H9 (cell line): Measurements from ENCODE around the gene SCAF11. TPM values are rescaled to one million over a fixed set of nuclear protein-coding genes. Genes with fewer than 3 reads are reported as not detected.

ENCODE experiments used
- DNase-seq: peaks from one replicate; pipeline ENCODE4 v3.0.0-alpha.2; 2017
- H2AFZ ChIP-seq: one replicate; pipeline ENCODE4 v1.6.1; 2013; ENCODE audit warnings: mild to moderate bottlenecking, low read length, control low read depth, moderate library complexity
- H2AK5ac ChIP-seq: 2 replicates; pipeline ENCODE4 v1.6.1; 2013; ENCODE audit warnings: low read length, control low read depth, mixed read lengths; ENCODE audit not compliant: insufficient read length
- H2BK120ac ChIP-seq: one replicate; pipeline ENCODE4 v1.6.1; 2013; ENCODE audit warnings: low read depth, mild to moderate bottlenecking, low read length, control low read depth, inconsistent platforms; ENCODE audit not compliant: poor library complexity, severe bottlenecking
- H2BK12ac ChIP-seq: 2 replicates; pipeline ENCODE4 v1.6.1; 2013; ENCODE audit warnings: low read length, control low read depth, mixed read lengths, low read depth; ENCODE audit not compliant: insufficient read length
- H2BK15ac ChIP-seq: 2 replicates; pipeline ENCODE4 v1.6.1; 2013; ENCODE audit warnings: low read depth, low read length, control low read depth
- H2BK20ac ChIP-seq: one replicate; pipeline ENCODE4 v1.6.1; 2013; ENCODE audit warnings: low read depth, mild to moderate bottlenecking, low read length, control low read depth, inconsistent platforms; ENCODE audit not compliant: poor library complexity, severe bottlenecking
- H2BK5ac ChIP-seq: 2 replicates; pipeline ENCODE4 v1.6.1; 2013; ENCODE audit warnings: low read length, control low read depth, mixed read lengths; ENCODE audit not compliant: insufficient read length
- H3K14ac ChIP-seq: 2 replicates; pipeline ENCODE4 v1.6.1; 2013; ENCODE audit warnings: low read length, control low read depth; ENCODE audit not compliant: insufficient read depth
- H3K18ac ChIP-seq: 2 replicates; pipeline ENCODE4 v1.6.1; 2013; ENCODE audit warnings: low read depth, mild to moderate bottlenecking, mixed read lengths, low read length, control low read depth; ENCODE audit not compliant: insufficient read length
- H3K23ac ChIP-seq: 2 replicates; pipeline ENCODE4 v1.6.1; 2013; ENCODE audit warnings: low read length, control low read depth, mixed read lengths, low read depth; ENCODE audit not compliant: insufficient read length
- H3K23me2 ChIP-seq: 2 replicates; pipeline ENCODE4 v1.6.1; 2013; ENCODE audit warnings: low read depth, mild to moderate bottlenecking, mixed read lengths, low read length, control low read depth; ENCODE audit not compliant: insufficient read length, poor library complexity, severe bottlenecking
- H3K27ac ChIP-seq: 2 replicates; pipeline ENCODE4 v1.5.1; 2013; ENCODE audit warnings: low read length, control low read depth, mixed read lengths, low read depth; ENCODE audit not compliant: insufficient read length
- H3K27me3 ChIP-seq: 2 replicates; pipeline ENCODE4 v1.6.1; 2013; ENCODE audit warnings: low read length, control low read depth, inconsistent platforms; ENCODE audit not compliant: insufficient read depth
- H3K4ac ChIP-seq: 2 replicates; pipeline ENCODE4 v1.6.1; 2013; ENCODE audit warnings: low read depth, mild to moderate bottlenecking, control low read depth, inconsistent platforms, low read length, moderate library complexity
- H3K4me1 ChIP-seq: 2 replicates; pipeline ENCODE4 v1.6.1; 2013; ENCODE audit warnings: low read length, control low read depth, inconsistent platforms; ENCODE audit not compliant: insufficient read depth
- H3K4me2 ChIP-seq: 2 replicates; pipeline ENCODE4 v1.6.1; 2013; ENCODE audit warnings: low read length, control low read depth, mixed read lengths; ENCODE audit not compliant: insufficient read length, insufficient read depth
- H3K56ac ChIP-seq: 2 replicates; pipeline ENCODE4 v1.6.1; 2013; ENCODE audit warnings: low read depth, mild to moderate bottlenecking, mixed read lengths, low read length, control low read depth; ENCODE audit not compliant: insufficient read length
- H3K79me1 ChIP-seq: 2 replicates; pipeline ENCODE4 v1.6.1; 2013; ENCODE audit warnings: low read depth, mild to moderate bottlenecking, moderate library complexity, low read length, control low read depth, inconsistent platforms; ENCODE audit not compliant: insufficient read depth, poor library complexity, severe bottlenecking
- H3K79me2 ChIP-seq: 2 replicates; pipeline ENCODE4 v1.6.1; 2013; ENCODE audit warnings: low read length, control low read depth, inconsistent platforms; ENCODE audit not compliant: insufficient read depth
- H3K9ac ChIP-seq: 2 replicates; pipeline ENCODE4 v1.6.1; 2013; ENCODE audit warnings: low read length, control low read depth, mixed read lengths; ENCODE audit not compliant: insufficient read length; ENCODE audit errors: extremely low read depth
- H3K9me3 ChIP-seq: one replicate; pipeline ENCODE4 v1.6.1; 2013; ENCODE audit warnings: low read depth, low read length, inconsistent platforms; ENCODE audit not compliant: control insufficient read depth
- H3T11ph ChIP-seq: one replicate; pipeline ENCODE4 v1.6.1; 2013; ENCODE audit warnings: mild to moderate bottlenecking, low read length, control low read depth, inconsistent platforms
- H4K20me1 ChIP-seq: one replicate; pipeline ENCODE4 v1.6.1; 2013; ENCODE audit not compliant: control insufficient read depth, insufficient read length, insufficient read depth
- H4K5ac ChIP-seq: 2 replicates; pipeline ENCODE4 v1.6.1; 2013; ENCODE audit warnings: low read depth, mild to moderate bottlenecking, mixed read lengths, low read length, control low read depth; ENCODE audit not compliant: insufficient read length
- H4K8ac ChIP-seq: replicated peaks from 2 replicates; pipeline ENCODE4 v1.6.1; 2013; ENCODE audit warnings: low read length, control low read depth, mixed read lengths, low read depth; ENCODE audit not compliant: insufficient read length
- H4K91ac ChIP-seq: 2 replicates; pipeline ENCODE4 v1.6.1; 2013; ENCODE audit warnings: low read depth, mild to moderate bottlenecking, moderate library complexity, mixed read lengths, low read length, control low read depth; ENCODE audit not compliant: insufficient read length
- H3K27ac Mint-ChIP-seq, 3 experiments: 2 replicates in 2 of 3; 3 replicates in 1 of 3; pipeline ENCODE4 v1.8.0; 2020 to 2021; ENCODE audit warnings: mixed read lengths in 3 of 3, mild to moderate bottlenecking in 1 of 3, moderate library complexity in 1 of 3
- H3K27me3 Mint-ChIP-seq: 2 replicates; pipeline ENCODE4 v1.8.0; 2021; ENCODE audit warnings: low read depth, mild to moderate bottlenecking, moderate library complexity, mixed read lengths
- H3K36me3 Mint-ChIP-seq, 3 experiments: 2 replicates in 2 of 3; 3 replicates in 1 of 3; pipeline ENCODE4 v1.8.0; 2020 to 2021; ENCODE audit warnings: low read depth in 3 of 3, mixed read lengths in 3 of 3; ENCODE audit not compliant: insufficient read depth in 1 of 3
- H3K4me1 Mint-ChIP-seq, 2 experiments: 2 replicates each; pipeline ENCODE4 v1.8.0; 2020; ENCODE audit warnings: mixed read lengths in 2 of 2
- H3K4me3 Mint-ChIP-seq, 2 experiments: 2 replicates in 1 of 2; 3 replicates in 1 of 2; pipeline ENCODE4 v1.8.0; 2020 to 2021; ENCODE audit warnings: mild to moderate bottlenecking in 2 of 2, mixed read lengths in 2 of 2, moderate library complexity in 1 of 2
- H3K9me3 Mint-ChIP-seq, 2 experiments: 2 replicates in 1 of 2; 3 replicates in 1 of 2; pipeline ENCODE4 v1.8.0; 2020; ENCODE audit warnings: mild to moderate bottlenecking in 2 of 2, mixed read lengths in 2 of 2, moderate library complexity in 1 of 2
- WGBS: extraction: QIAGEN DNeasy Blood & Tissue Kit; methylation state at CpG from one replicate; pipeline ENCODE4 v1.1.7; 2013; ENCODE audit warnings: missing lambda C conversion rate, low lambda C conversion rate, mixed read lengths; ENCODE audit not compliant: insufficient read length; ENCODE audit errors: extremely low coverage; 5-methylcytosine and 5-hydroxymethylcytosine counted together
- total RNA-seq: library from RNA; stranded (reverse); gene quantifications from 2 replicates; pipeline ENCODE4 v1.2.1, GENCODE V29; 2021
- TF ChIP-seq, protein P1 (sequence below): fragments of 200-600 bp; sonication (generic); conservative IDR thresholded peaks from 3 replicates; pipeline ENCODE4 v1.8.0; 2021; ENCODE audit warnings: antibody characterized with exemption, mild to moderate bottlenecking

The SCAF11 gene
- total RNA-seq, 1 experiment from 2014 or later = 90.8 TPM

DNA sequence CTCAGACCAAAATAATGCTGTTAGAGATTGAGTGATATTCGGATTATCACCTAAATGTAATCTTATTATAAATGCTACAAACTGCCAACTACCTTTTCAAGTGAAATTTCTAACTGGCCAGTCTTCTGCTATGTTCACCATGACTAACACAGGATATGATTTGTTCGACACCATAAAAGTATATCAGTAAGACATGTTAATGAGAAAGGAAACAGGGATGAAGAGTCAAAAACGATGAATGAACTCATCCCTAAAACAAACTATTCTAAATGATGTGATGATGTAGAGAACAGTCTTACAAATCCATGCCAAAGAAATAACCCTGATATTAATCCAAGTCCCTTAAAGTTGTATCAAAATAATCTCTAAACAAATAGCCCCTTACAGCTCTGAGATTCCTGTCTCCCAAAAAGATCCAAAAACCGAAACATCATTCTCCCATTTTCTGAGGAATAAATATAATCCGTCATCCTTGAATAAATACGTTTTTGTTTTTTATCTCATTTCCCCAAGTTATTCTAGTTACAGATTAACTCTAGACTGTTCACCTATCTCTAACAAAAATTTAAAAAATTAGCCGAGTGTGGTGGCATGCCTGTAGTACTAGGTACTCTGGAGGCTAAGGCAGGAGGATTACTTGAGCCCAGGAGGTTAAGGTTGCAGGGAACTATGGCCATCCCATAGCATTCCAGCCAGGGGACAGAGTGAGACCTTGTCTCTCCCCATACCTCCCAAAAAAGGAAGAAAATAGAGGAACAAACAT, 9.1 kb downstream of the SCAF11 start:
- no peak overlapping the region; a peak in 1 of 7 replicates for H3K27ac Mint-ChIP-seq

More for the DNA sequence above, 9.1 kb downstream of the SCAF11 start:
- Histone ChIP-seq H2BK5ac (no peak overlapping the region), H3K4me2 (no peak overlapping the region), H3K27me3 (no peaks in the 10 kb centered on the region), H3K79me1 (peaks cover 6% of the 10 kb centered on the region), H4K8ac (no peak overlapping the region), H2BK12ac (no peak overlapping the region), H4K5ac (no peak overlapping the region), H3K23ac (no peak overlapping the region), H3T11ph (no peak overlapping the region), H3K27ac (no peak overlapping the region), H4K20me1 (no peaks in the 10 kb centered on the region), H3K14ac (no peak overlapping the region), H2BK20ac (no peak overlapping the region), H3K4ac (no peak overlapping the region), H2AFZ (no peak overlapping the region), H3K4me1 (peaks cover 2% of the 10 kb centered on the region), H3K18ac (no peak overlapping the region), H3K23me2 (no peaks in the 10 kb centered on the region), H3K9me3 (no peaks in the 10 kb centered on the region), H2AK5ac (no peak overlapping the region), H2BK120ac (no peak overlapping the region), H3K79me2 (peaks cover 5% of the 10 kb centered on the region; the same call in 1 of the 2 replicates), H2BK15ac (no peak overlapping the region), H3K9ac (no peak overlapping the region), H3K56ac (no peak overlapping the region), H4K91ac (no peak overlapping the region)
- 100% methylated on average over 1 of the region's 7 CpGs for WGBS
- H3K27me3 Mint-ChIP-seq = no peaks in the 10 kb centered on the region
- H3K36me3 Mint-ChIP-seq = peaks cover 9 to 12% (median 11%) of the 10 kb centered on the region in 3 experiments
- DNase-seq = no peak
- H3K4me1 Mint-ChIP-seq = peaks cover 12 to 15% of the 10 kb centered on the region in 2 experiments
- TF ChIP-seq, protein P1, sequence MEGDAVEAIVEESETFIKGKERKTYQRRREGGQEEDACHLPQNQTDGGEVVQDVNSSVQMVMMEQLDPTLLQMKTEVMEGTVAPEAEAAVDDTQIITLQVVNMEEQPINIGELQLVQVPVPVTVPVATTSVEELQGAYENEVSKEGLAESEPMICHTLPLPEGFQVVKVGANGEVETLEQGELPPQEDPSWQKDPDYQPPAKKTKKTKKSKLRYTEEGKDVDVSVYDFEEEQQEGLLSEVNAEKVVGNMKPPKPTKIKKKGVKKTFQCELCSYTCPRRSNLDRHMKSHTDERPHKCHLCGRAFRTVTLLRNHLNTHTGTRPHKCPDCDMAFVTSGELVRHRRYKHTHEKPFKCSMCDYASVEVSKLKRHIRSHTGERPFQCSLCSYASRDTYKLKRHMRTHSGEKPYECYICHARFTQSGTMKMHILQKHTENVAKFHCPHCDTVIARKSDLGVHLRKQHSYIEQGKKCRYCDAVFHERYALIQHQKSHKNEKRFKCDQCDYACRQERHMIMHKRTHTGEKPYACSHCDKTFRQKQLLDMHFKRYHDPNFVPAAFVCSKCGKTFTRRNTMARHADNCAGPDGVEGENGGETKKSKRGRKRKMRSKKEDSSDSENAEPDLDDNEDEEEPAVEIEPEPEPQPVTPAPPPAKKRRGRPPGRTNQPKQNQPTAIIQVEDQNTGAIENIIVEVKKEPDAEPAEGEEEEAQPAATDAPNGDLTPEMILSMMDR = no peak
- no peak overlapping the region for H3K4me3 Mint-ChIP-seq
- no peaks in the 10 kb centered on the region for H3K9me3 Mint-ChIP-seq
